Lower lobe of right lung (tissue), 2 donors: ENCODE data around the gene L3MBTL4. TPM values are rescaled to one million over a fixed set of nuclear protein-coding genes. Genes with fewer than 3 reads are reported as not detected.

Experiments
- ATAC-seq, 2 donors: fragments of 200-7000 bp; cut with Tn5 transposase; one replicate each; pipeline ENCODE4 v1.9.1; 2020 to 2022; ENCODE audit warnings: mild to moderate bottlenecking in 2 of 2, moderate library complexity in 2 of 2
- DNase-seq: peaks from one replicate; pipeline ENCODE4 v3.0.0-alpha.2; 2020
- H3K27ac ChIP-seq: fragments of 200-600 bp; one replicate; pipeline ENCODE4 v1.8.0; 2022
- H3K27me3 ChIP-seq: fragments of 200-600 bp; one replicate; pipeline ENCODE4 v1.8.0; 2022; ENCODE audit warnings: low read depth
- H3K36me3 ChIP-seq: fragments of 200-600 bp; one replicate; pipeline ENCODE4 v1.8.0; 2022; ENCODE audit warnings: mild to moderate bottlenecking
- H3K4me1 ChIP-seq: fragments of 200-600 bp; one replicate; pipeline ENCODE4 v1.8.0; 2022
- H3K4me3 ChIP-seq: fragments of 200-600 bp; one replicate; pipeline ENCODE4 v1.8.0; 2022; ENCODE audit warnings: mild to moderate bottlenecking
- H3K9me3 ChIP-seq: fragments of 200-600 bp; one replicate; pipeline ENCODE4 v1.8.0; 2022
- CTCF ChIP-seq: fragments of 200-600 bp; IDR thresholded peaks from one replicate; pipeline ENCODE4 v1.8.0; 2022; ENCODE audit warnings: antibody characterized with exemption, mild to moderate bottlenecking
- intact Hi-C: fragments of 100-400 bp; cut with DNase I; formaldehyde crosslinking; loops from one replicate; pipeline ENCODE4 v1.11.0; 2022
- total RNA-seq: library from RNA; stranded (reverse); fragmentation: NEBNext Ultra II Directional; extraction: Animal tissue kit (Norgen Biotek cat#: 25700); gene quantifications from one replicate; pipeline ENCODE4 v1.2.1, GENCODE V29; 2021
- donor health status: DM: no; HTN: yes; CAD: no; lungs with severe emphysema.

Gene L3MBTL4
- total RNA-seq, 1 donor from 2014 or later, result 16.9 TPM

- no peaks in the 10 kb centered on the region for H3K27me3 ChIP-seq
- H3K4me1 ChIP-seq, result peaks cover 11% of the 10 kb centered on the region
- H3K9me3 ChIP-seq, result no peaks in the 10 kb centered on the region
- H3K4me3 ChIP-seq, result no peak overlapping the region
- intact Hi-C loops, result no loop called here
- TF ChIP-seq CTCF, result no peak
- H3K27ac ChIP-seq, result no peak overlapping the region
- ATAC-seq (no peak), DNase-seq (no peak)
- no peaks in the 10 kb centered on the region for H3K36me3 ChIP-seq
These were observed 163.6 kb downstream of the L3MBTL4 start for GRCh38 chr18:6251084-6251483.

GRCh38 chr18:6249788-6250187 lies 164.9 kb downstream of the L3MBTL4 start:
- Histone ChIP-seq H3K27me3 (no peaks in the 10 kb centered on the region), H3K9me3 (no peaks in the 10 kb centered on the region), H3K27ac (no peak overlapping the region), H3K36me3 (no peaks in the 10 kb centered on the region), H3K4me3 (no peak overlapping the region), H3K4me1 (no peaks in the 10 kb centered on the region)
- DNase-seq (no peak), ATAC-seq (no peak)
- TF ChIP-seq CTCF, result no peak
- intact Hi-C loops, result no loop called here

- Histone ChIP-seq H3K9me3 (no peaks in the 10 kb centered on the region), H3K4me3 (no peak overlapping the region), H3K36me3 (no peaks in the 10 kb centered on the region), H3K4me1 (no peaks in the 10 kb centered on the region), H3K27me3 (no peaks in the 10 kb centered on the region), H3K27ac (no peak overlapping the region)
- DNase-seq (no peak), ATAC-seq (no peak)
- TF ChIP-seq CTCF, result no peak
- intact Hi-C loops, result no loop called here
These were observed 165.5 kb downstream of the L3MBTL4 start for GRCh38 chr18:6249170-6249569.

- Histone ChIP-seq H3K27me3 (no peaks in the 10 kb centered on the region), H3K27ac (no peak overlapping the region), H3K4me3 (no peak overlapping the region), H3K9me3 (no peaks in the 10 kb centered on the region), H3K36me3 (no peaks in the 10 kb centered on the region), H3K4me1 (no peaks in the 10 kb centered on the region)
- TF ChIP-seq CTCF, result no peak
- DNase-seq (no peak), ATAC-seq (no peak)
- intact Hi-C loops, result no loop called here
These were observed 166.7 kb downstream of the L3MBTL4 start for GRCh38 chr18:6248017-6248416.

GRCh38 chr18:6242004-6242403 lies 172.7 kb downstream of the L3MBTL4 start:
- H3K9me3 ChIP-seq, result no peaks in the 10 kb centered on the region
- intact Hi-C loops, result no loop called here
- no peaks in the 10 kb centered on the region for H3K36me3 ChIP-seq
- ATAC-seq (no peak), DNase-seq (no peak)
- H3K4me1 ChIP-seq, result no peaks in the 10 kb centered on the region
- no peak for TF ChIP-seq CTCF
- H3K27ac ChIP-seq, result no peak overlapping the region
- no peak overlapping the region for H3K4me3 ChIP-seq
- H3K27me3 ChIP-seq, result no peaks in the 10 kb centered on the region

GRCh38 chr18:6239716-6240115 lies 175.0 kb downstream of the L3MBTL4 start:
- TF ChIP-seq CTCF, result no peak
- Histone ChIP-seq H3K36me3 (no peaks in the 10 kb centered on the region), H3K4me1 (no peaks in the 10 kb centered on the region), H3K4me3 (no peak overlapping the region), H3K9me3 (no peaks in the 10 kb centered on the region), H3K27me3 (no peaks in the 10 kb centered on the region), H3K27ac (no peak overlapping the region)
- DNase-seq (no peak), ATAC-seq (no peak)
- intact Hi-C loops, result no loop called here
